Body of pancreas (tissue), 4 donors: ENCODE measurements around the gene RFX1.

Experiments used
- POLR2A ChIP-seq, 3 donors: fragments of 450-650 bp; IDR thresholded peaks; one replicate each; pipeline ENCODE4 v1.6.1; 2016; ENCODE audit warnings: antibody characterized with exemption in 3 of 3, mild to moderate bottlenecking in 2 of 3
- TF ChIP-seq, protein P1 (sequence below), 7 experiments: fragments of 450-650 bp in 4 of 7; fragments of 200-600 bp in 3 of 7; sonication (generic) in 3 of 7; IDR thresholded peaks; one replicate each; pipeline ENCODE4 v1.5.1; 2016 to 2019; ENCODE audit warnings: antibody characterized with exemption in 7 of 7

DNA sequence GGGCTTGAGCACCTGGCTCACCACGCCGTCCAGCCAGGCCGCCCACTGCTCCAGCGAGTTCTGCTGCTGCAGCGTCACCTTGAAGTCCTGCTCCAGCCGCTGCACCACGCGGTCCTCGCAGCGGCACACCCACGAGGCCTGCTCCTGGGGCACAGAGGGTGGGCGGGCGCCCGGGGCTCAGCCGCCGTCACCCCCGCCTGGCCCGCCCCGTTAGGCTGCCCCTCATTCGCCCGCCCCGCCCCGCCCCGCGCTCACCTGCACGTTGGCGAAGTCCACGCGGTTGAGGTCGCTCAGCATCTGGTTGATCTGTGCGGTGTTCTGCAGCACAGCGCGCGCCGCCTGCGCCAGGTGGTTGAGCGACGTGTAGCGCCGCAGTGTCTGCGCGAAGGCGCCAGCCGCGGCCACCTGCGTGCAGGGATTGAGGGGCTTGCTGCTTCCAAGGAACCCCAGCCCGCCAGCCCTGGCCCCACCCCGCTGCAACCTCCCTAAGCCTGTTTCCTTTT, 42.5 kb downstream of the RFX1 start:
- TF ChIP-seq, protein P1, sequence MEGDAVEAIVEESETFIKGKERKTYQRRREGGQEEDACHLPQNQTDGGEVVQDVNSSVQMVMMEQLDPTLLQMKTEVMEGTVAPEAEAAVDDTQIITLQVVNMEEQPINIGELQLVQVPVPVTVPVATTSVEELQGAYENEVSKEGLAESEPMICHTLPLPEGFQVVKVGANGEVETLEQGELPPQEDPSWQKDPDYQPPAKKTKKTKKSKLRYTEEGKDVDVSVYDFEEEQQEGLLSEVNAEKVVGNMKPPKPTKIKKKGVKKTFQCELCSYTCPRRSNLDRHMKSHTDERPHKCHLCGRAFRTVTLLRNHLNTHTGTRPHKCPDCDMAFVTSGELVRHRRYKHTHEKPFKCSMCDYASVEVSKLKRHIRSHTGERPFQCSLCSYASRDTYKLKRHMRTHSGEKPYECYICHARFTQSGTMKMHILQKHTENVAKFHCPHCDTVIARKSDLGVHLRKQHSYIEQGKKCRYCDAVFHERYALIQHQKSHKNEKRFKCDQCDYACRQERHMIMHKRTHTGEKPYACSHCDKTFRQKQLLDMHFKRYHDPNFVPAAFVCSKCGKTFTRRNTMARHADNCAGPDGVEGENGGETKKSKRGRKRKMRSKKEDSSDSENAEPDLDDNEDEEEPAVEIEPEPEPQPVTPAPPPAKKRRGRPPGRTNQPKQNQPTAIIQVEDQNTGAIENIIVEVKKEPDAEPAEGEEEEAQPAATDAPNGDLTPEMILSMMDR (IDR thresholded peaks at IDR 0.05) = no peak
- TF ChIP-seq POLR2A (IDR thresholded peaks at IDR 0.05) = no peak
